Gastrocnemius medialis (tissue), 4 donors: ENCODE measurements around the gene APBB2.

Source experiments
- CTCF ChIP-seq, 5 experiments: fragments of 450-650 bp in 3 of 5; fragments of 200-600 bp in 2 of 5; sonication (generic) in 2 of 5; IDR thresholded peaks in 4 of 5; conservative IDR thresholded peaks in 1 of 5; 1 replicate in 4 of 5; 2 replicates in 1 of 5; pipeline ENCODE4 v1.5.1; 2016 to 2019; ENCODE audit warnings: antibody characterized with exemption in 5 of 5, mild to moderate bottlenecking in 3 of 5, moderate library complexity in 3 of 5
- POLR2A ChIP-seq, 2 donors: fragments of 450-650 bp; IDR thresholded peaks; one replicate each; pipeline ENCODE4 v1.6.1; 2017; ENCODE audit warnings: antibody characterized with exemption in 2 of 2, mild to moderate bottlenecking in 2 of 2, moderate library complexity in 2 of 2

DNA sequence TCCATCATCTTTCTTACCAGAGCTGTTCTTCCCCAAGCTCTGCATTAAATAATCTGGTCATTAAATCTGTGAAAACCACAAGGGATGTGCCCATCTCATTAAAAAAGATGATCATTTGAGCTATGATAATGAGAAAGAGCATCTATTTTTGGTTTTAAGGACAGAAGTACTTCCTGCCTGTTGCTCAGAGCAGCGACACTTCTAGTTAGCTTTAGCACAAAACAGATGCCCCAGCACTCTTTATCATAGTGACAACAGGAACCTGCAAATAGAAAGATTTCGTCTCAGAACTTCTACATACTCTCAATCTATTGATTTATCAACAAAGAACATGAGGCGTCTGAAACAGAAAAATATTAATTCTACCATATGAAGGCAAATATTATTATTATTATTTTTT lies 140.1 kb downstream of the APBB2 start:
- no peak for TF ChIP-seq CTCF (IDR thresholded peaks at IDR 0.05 in 4 of 5, conservative IDR thresholded peaks at IDR 0.05 in 1 of 5)
- TF ChIP-seq POLR2A (IDR thresholded peaks at IDR 0.05) = no peak
